HL-60 (cell line): Measurements from ENCODE around the gene LRRC4B.
"Not testable (repeated sequence)": the region's sequence is repeated elsewhere in the genome, so short reads cannot be mapped to it uniquely, and the experiment has no call there.

ENCODE experiments used
- DNase-seq, 2 experiments: peaks; one replicate each; pipeline ENCODE4 v3.0.0-alpha.2; 2010 to 2020; ENCODE audit warnings: low read depth in 1 of 2, low spot score in 1 of 2
- H3K27ac ChIP-seq: fragments of 250-450 bp; sonication (Bioruptor Pico); replicated peaks from 2 replicates; pipeline ENCODE4 v1.5.1; 2020; ENCODE audit warnings: mild to moderate bottlenecking, moderate library complexity
- H3K27me3 ChIP-seq: fragments of 250-450 bp; sonication (Bioruptor Pico); 2 replicates; pipeline ENCODE4 v1.5.1; 2021; ENCODE audit warnings: mild to moderate bottlenecking, moderate library complexity; ENCODE audit not compliant: insufficient read depth, poor library complexity, severe bottlenecking
- H3K4me3 ChIP-seq: replicated peaks from 2 replicates; pipeline ENCODE4 v1.5.1; 2011; ENCODE audit warnings: mild to moderate bottlenecking, control low read depth, low read length; ENCODE audit not compliant: insufficient read depth
- GABPA ChIP-seq: IDR thresholded peaks from 2 replicates; pipeline ENCODE4 v1.6.1; 2012; ENCODE audit warnings: low read depth
- POLR2AphosphoS5 ChIP-seq: IDR thresholded peaks from 2 replicates; pipeline ENCODE4 v1.6.1; 2012; ENCODE audit warnings: low read depth
- REST ChIP-seq: IDR thresholded peaks from 2 replicates; pipeline ENCODE4 v1.6.1; 2012; ENCODE audit warnings: low read depth; ENCODE audit not compliant: insufficient replicate concordance
- SPI1 ChIP-seq: IDR thresholded peaks from 2 replicates; pipeline ENCODE4 v1.6.1; 2012; ENCODE audit warnings: low read depth, mild to moderate bottlenecking, borderline replicate concordance
- TF ChIP-seq, protein P1 (sequence below): IDR thresholded peaks from one replicate; pipeline ENCODE4 v1.5.1; 2011; ENCODE audit warnings: low read length, control low read depth, inconsistent platforms; ENCODE audit not compliant: insufficient read depth

LRRC4B gene

GRCh38 chr19:50607388-50607787 lies 39.2 kb upstream of the LRRC4B start:
- Histone ChIP-seq H3K27ac (no peak overlapping the region), H3K4me3 (no peak overlapping the region), H3K27me3 (no peaks in the 10 kb centered on the region)
- no peak for DNase-seq
- TF ChIP-seq SPI1 (no peak), GABPA (no peak), REST (no peak), POLR2AphosphoS5 (no peak)
- TF ChIP-seq, protein P1, sequence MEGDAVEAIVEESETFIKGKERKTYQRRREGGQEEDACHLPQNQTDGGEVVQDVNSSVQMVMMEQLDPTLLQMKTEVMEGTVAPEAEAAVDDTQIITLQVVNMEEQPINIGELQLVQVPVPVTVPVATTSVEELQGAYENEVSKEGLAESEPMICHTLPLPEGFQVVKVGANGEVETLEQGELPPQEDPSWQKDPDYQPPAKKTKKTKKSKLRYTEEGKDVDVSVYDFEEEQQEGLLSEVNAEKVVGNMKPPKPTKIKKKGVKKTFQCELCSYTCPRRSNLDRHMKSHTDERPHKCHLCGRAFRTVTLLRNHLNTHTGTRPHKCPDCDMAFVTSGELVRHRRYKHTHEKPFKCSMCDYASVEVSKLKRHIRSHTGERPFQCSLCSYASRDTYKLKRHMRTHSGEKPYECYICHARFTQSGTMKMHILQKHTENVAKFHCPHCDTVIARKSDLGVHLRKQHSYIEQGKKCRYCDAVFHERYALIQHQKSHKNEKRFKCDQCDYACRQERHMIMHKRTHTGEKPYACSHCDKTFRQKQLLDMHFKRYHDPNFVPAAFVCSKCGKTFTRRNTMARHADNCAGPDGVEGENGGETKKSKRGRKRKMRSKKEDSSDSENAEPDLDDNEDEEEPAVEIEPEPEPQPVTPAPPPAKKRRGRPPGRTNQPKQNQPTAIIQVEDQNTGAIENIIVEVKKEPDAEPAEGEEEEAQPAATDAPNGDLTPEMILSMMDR = no peak

DNA sequence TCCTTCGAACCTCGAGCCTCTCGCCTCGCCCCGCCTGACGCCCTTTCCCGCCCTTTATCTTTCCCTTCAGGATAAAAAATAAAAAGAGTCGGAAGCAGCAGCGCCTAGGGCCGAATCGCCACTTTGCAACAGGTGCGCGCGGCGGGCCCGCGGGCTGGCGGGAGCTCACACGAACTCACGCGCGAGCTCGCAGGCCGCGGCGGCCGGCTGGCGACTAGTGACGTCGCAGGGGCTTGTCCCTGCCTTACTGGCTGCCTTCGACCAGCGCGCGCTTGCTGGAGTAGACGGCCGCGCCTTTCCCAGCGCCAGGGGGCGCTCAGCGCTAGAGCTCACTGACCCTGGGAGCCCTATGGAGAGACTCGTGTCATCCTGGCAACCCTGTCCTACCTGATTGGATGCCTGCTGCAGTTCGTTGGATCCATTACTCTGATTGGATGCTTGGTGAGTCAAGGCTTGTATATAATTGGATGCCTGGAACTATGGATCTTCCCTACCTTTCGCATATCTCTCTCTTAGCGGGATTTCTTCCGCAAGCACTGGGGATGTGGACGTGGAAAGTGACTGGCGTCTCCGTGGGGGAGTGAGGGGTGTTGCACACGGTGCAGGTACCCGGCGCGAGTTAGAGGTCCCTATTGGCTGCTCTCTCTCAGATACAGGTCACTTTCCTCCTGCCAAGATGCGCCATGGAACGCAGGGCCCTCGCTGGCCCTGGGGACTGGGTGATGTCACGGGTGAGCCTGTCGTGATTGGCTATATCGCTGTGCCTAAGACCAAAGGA lies 38.0 kb upstream of the LRRC4B start:
- not testable (repeated sequence) for H3K27me3 ChIP-seq, H3K4me3 ChIP-seq, H3K27ac ChIP-seq, DNase-seq

DNA sequence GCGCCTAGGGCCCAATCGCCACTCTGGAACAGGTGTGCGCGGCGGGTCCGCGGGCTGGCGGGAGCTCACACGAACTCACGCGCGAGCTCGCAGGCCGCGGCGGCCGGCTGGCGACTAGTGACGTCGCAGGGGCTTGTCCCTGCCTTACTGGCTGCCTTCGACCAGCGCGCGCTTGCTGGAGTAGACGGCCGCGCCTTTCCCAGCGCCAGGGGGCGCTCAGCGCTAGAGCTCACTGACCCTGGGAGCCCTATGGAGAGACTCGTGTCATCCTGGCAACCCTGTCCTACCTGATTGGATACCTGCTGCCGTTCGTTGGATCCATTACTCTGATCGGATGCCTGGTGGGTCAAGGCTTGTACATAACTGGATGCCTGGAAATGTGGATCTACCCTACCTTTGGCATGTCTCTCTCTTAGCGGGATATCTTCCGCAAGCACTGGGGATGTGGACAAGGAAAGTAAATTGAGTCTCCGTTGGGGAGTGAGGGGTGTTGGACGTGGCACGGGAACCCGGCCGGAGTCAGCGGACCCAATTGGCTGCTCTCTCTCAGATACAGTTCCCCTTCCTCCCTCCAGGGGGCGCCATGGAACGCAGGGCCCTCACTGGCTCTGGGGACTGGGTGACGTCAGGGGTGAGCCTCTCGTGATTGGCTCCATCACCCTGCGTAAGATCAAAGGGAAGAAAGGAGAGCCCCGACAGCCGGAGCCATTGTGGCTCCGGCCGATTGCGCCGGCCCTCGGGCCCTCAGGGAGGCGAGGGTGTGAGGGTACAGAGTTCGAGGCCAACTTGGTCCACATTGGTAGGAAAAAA lies 36.2 kb upstream of the LRRC4B start:
- H3K27me3 ChIP-seq, DNase-seq: not testable (repeated sequence)

DNA sequence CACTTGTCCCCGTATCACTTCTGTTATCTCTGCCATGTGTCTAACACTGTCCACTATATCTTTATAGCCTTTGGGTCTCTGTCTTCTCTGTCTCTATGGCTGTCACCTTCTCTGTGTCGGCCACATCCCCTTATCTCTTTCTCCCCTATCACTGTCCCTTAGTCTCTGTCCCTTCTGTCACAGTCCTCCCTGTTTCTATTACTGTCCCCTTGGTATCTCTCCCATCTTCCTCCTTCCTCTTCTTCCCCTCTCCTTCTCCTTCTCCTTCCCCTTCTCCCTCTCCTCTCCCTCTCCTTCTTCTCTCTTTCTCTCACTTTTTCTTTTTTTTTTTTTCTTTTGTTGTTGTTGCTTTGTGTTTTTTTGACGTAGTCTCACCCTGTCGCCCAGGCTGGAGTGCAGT lies 34.7 kb upstream of the LRRC4B start:
- no peak for DNase-seq
- TF ChIP-seq GABPA (no peak), REST (no peak), SPI1 (no peak), POLR2AphosphoS5 (no peak)
- TF ChIP-seq, protein P1 = no peak
- Histone ChIP-seq H3K27me3 (no peaks in the 10 kb centered on the region), H3K27ac (no peak overlapping the region), H3K4me3 (no peak overlapping the region)

More for the DNA sequence above, 36.2 kb upstream of the LRRC4B start:
- not testable (repeated sequence) for H3K27ac ChIP-seq, H3K4me3 ChIP-seq
